Measurements from ENCODE around the gene RASD1.
"Not testable (repeated sequence)": the region's sequence is repeated elsewhere in the genome, so short reads cannot be mapped to it uniquely, and the experiment has no call there.

RASD1 gene

DNA sequence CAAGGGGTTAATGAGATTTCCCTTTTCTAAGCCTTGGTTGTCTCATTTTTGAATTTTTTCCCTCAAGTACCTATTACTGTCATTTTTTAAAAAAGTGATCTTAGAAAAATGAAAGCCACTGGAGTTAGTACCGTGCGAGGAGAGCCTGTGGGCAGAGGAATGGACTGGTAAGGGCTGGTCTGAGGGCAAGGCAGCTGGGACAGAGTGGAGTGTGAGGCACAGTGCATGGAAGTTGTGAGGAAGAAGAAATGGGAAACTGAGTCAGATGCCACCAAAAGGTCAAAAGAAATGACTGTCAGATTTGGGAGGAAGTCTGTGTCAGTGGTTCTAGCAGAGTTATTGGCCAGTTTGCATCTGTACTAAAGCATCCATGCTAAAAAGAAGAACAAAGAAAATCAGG, 8.2 kb downstream of the RASD1 start:
- no peak for DNase-seq
- no peaks in the 10 kb centered on the region for H3K27me3 ChIP-seq (replicated peaks; ENCODE audit: insufficient read depth, low read length)
- H3K4me2 ChIP-seq (ENCODE audit: low read depth, low read length), result no peak overlapping the region
- H2AFZ ChIP-seq (ENCODE audit: low read length), result no peak overlapping the region
- no peaks in the 10 kb centered on the region for H3F3A ChIP-seq (ENCODE audit: insufficient read depth, low read length)
- H4K20me1 ChIP-seq (ENCODE audit: insufficient read depth, low read length), result no peaks in the 10 kb centered on the region; the same call in 1 of the 2 replicates
- peaks cover 28% of the 10 kb centered on the region for H3K79me2 ChIP-seq (ENCODE audit: low read length)
- no peaks in the 10 kb centered on the region for H3K4me1 ChIP-seq (ENCODE audit: low read length)
- no peak for TF ChIP-seq CTCF (IDR thresholded peaks at IDR 0.05; ENCODE audit: low read length)
- no peak for TF ChIP-seq EZH2 (optimal IDR thresholded peaks at IDR 0.05; ENCODE audit: low read depth, low read length)
- TF ChIP-seq EZH2phosphoT487 (IDR thresholded peaks at IDR 0.05; ENCODE audit: low read length), result no peak
- H3K36me3 ChIP-seq (replicated peaks; ENCODE audit: insufficient read depth, low read length), result 0 out of 2 replicates have a peak, but pooled peaks cover 3% of the 10 kb centered on the region
- H3K9ac ChIP-seq (ENCODE audit: low read length), result no peak overlapping the region
- no peaks in the 10 kb centered on the region for H3K9me2 ChIP-seq (replicated peaks; ENCODE audit: insufficient read depth, low read length)
- H3K4me3 ChIP-seq (ENCODE audit: low read length), result no peak overlapping the region
- H3K27ac ChIP-seq (ENCODE audit: low read length), result no peak overlapping the region
- H3K9me3 ChIP-seq (replicated peaks; ENCODE audit: insufficient read depth, low read length), result no peaks in the 10 kb centered on the region

DNA sequence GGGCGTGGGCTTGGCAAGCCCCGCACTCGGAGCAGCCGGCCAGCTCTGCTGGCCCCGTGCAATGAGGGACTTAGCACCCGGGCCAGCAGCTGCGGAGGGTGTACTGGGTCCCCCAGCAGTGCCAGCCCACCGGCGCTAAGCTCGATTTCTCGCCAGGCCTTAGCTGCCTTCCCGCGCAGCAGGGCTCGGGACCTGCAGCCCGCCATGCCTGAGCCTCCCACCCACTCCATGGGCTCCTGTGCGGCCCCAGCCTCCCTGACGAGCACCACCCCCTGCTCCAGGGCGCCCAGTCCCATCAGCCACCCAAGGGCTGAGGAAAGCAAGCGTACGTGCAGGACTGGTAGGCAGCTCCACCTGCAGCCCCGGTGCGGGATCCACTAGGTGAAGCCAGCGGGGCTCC, 9.8 kb downstream of the RASD1 start:
- H3K79me2 ChIP-seq (ENCODE audit: low read length), result peaks cover 44% of the 10 kb centered on the region
- H3F3A ChIP-seq (ENCODE audit: insufficient read depth, low read length); H4K20me1 ChIP-seq (ENCODE audit: insufficient read depth, low read length); H2AFZ ChIP-seq (ENCODE audit: low read length); H3K36me3 ChIP-seq (replicated peaks; ENCODE audit: insufficient read depth, low read length); H3K9me2 ChIP-seq (replicated peaks; ENCODE audit: insufficient read depth, low read length); H3K4me3 ChIP-seq (ENCODE audit: low read length); H3K9me3 ChIP-seq (replicated peaks; ENCODE audit: insufficient read depth, low read length); H3K27me3 ChIP-seq (replicated peaks; ENCODE audit: insufficient read depth, low read length); H3K4me1 ChIP-seq (ENCODE audit: low read length); H3K4me2 ChIP-seq (ENCODE audit: low read depth, low read length); DNase-seq; H3K27ac ChIP-seq (ENCODE audit: low read length); H3K9ac ChIP-seq (ENCODE audit: low read length): not testable (repeated sequence)

GRCh38 chr17:17485420-17485819, 10.8 kb downstream of the RASD1 start:
- no peak overlapping the region for H2AFZ ChIP-seq (ENCODE audit: low read length)
- DNase-seq, result no peak
- TF ChIP-seq CTCF (IDR thresholded peaks at IDR 0.05; ENCODE audit: low read length) (no peak), EZH2phosphoT487 (IDR thresholded peaks at IDR 0.05; ENCODE audit: low read length) (no peak), EZH2 (optimal IDR thresholded peaks at IDR 0.05; ENCODE audit: low read depth, low read length) (no peak)
- H3K79me2 ChIP-seq (ENCODE audit: low read length), result peaks cover 54% of the 10 kb centered on the region
- no peaks in the 10 kb centered on the region for H3K9me2 ChIP-seq (replicated peaks; ENCODE audit: insufficient read depth, low read length)
- no peak overlapping the region for H3K27ac ChIP-seq (ENCODE audit: low read length)
- no peak overlapping the region for H3K9ac ChIP-seq (ENCODE audit: low read length)
- no peaks in the 10 kb centered on the region for H3F3A ChIP-seq (ENCODE audit: insufficient read depth, low read length)
- H4K20me1 ChIP-seq (ENCODE audit: insufficient read depth, low read length), result no peaks in the 10 kb centered on the region; the same call in 1 of the 2 replicates
- H3K27me3 ChIP-seq (replicated peaks; ENCODE audit: insufficient read depth, low read length), result no peaks in the 10 kb centered on the region
- H3K4me3 ChIP-seq (ENCODE audit: low read length), result no peak overlapping the region
- H3K4me2 ChIP-seq (ENCODE audit: low read depth, low read length), result no peak overlapping the region
- H3K4me1 ChIP-seq (ENCODE audit: low read length), result no peaks in the 10 kb centered on the region
- no peaks in the 10 kb centered on the region for H3K9me3 ChIP-seq (replicated peaks; ENCODE audit: insufficient read depth, low read length)
- 0 out of 2 replicates have a peak, but pooled peaks cover 3% of the 10 kb centered on the region for H3K36me3 ChIP-seq (replicated peaks; ENCODE audit: insufficient read depth, low read length)

- Histone ChIP-seq H3K9me3 (replicated peaks; ENCODE audit: insufficient read depth, low read length) (no peaks in the 10 kb centered on the region), H3K9ac (ENCODE audit: low read length) (no peak overlapping the region), H3K4me3 (ENCODE audit: low read length) (no peak overlapping the region), H3K27ac (ENCODE audit: low read length) (no peak overlapping the region), H3K79me2 (ENCODE audit: low read length) (peaks cover 63% of the 10 kb centered on the region), H4K20me1 (ENCODE audit: insufficient read depth, low read length) (no peaks in the 10 kb centered on the region; the same call in 1 of the 2 replicates), H3K4me1 (ENCODE audit: low read length) (no peaks in the 10 kb centered on the region), H3K4me2 (ENCODE audit: low read depth, low read length) (no peak overlapping the region), H3K9me2 (replicated peaks; ENCODE audit: insufficient read depth, low read length) (no peaks in the 10 kb centered on the region), H2AFZ (ENCODE audit: low read length) (no peak overlapping the region), H3K36me3 (replicated peaks; ENCODE audit: insufficient read depth, low read length) (0 out of 2 replicates have a peak, but pooled peaks cover 3% of the 10 kb centered on the region), H3K27me3 (replicated peaks; ENCODE audit: insufficient read depth, low read length) (no peaks in the 10 kb centered on the region), H3F3A (ENCODE audit: insufficient read depth, low read length) (no peaks in the 10 kb centered on the region)
- no peak for DNase-seq
- TF ChIP-seq EZH2phosphoT487 (IDR thresholded peaks at IDR 0.05; ENCODE audit: low read length) (no peak), EZH2 (optimal IDR thresholded peaks at IDR 0.05; ENCODE audit: low read depth, low read length) (no peak), CTCF (IDR thresholded peaks at IDR 0.05; ENCODE audit: low read length) (no peak)
Observed at GRCh38 chr17:17484451-17484899, 11.7 kb downstream of the RASD1 start.

All from MM.1S (cell line).